NB4 (cell line): ENCODE measurements around the gene NDEL1.

ENCODE experiments used
- DNase-seq: peaks from one replicate; pipeline ENCODE4 v3.0.0; 2010; ENCODE audit warnings: low read depth
- H3K4me3 ChIP-seq: one replicate; pipeline ENCODE4 v1.5.1; 2011; ENCODE audit warnings: mild to moderate bottlenecking, low read depth, low read length, moderate library complexity
- CTCF ChIP-seq: IDR thresholded peaks from one replicate; pipeline ENCODE4 v1.5.1; 2012; ENCODE audit warnings: low read depth, low read length
- MAX ChIP-seq: IDR thresholded peaks from 2 replicates; pipeline ENCODE4 v1.6.1; 2011; ENCODE audit warnings: low read depth, low read length
- MYC ChIP-seq: IDR thresholded peaks from 2 replicates; pipeline ENCODE4 v1.6.1; 2011; ENCODE audit warnings: low read depth, low read length
- POLR2A ChIP-seq: IDR thresholded peaks from 2 replicates; pipeline ENCODE4 v1.6.1; 2011; ENCODE audit warnings: mild to moderate bottlenecking; ENCODE audit not compliant: insufficient read length; ENCODE audit errors: extremely low read depth

The NDEL1 gene

DNA sequence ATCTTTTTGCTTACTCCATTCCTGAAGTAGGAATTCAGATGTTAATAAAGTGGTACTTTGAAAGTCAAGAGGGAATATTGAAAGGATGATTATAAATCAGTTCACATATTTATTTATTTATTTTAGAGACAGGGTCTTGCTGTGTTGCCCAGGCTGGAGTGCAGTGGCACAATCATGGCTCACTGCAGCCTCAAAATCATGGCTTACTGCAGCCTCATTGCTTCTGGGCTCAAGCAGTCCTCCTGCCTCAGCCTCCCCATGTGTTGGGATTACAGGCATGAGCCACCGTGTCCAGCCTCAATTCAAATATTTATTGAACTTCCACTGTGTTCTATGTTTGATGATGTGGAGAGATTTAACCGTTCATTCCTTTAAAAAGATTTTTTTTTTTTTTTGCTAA, 6.6 kb downstream of the NDEL1 start:
- DNase-seq, result no peak
- H3K4me3 ChIP-seq, result no peak overlapping the region
- TF ChIP-seq CTCF, result no peak
- TF ChIP-seq MAX, result no peak
- no peak for TF ChIP-seq MYC
- TF ChIP-seq POLR2A, result no peak

- TF ChIP-seq MYC, result no peak
- TF ChIP-seq CTCF, result no peak
- TF ChIP-seq MAX, result no peak
- no peak for DNase-seq
- no peak overlapping the region for H3K4me3 ChIP-seq
These were observed 8.1 kb downstream of the NDEL1 start for GRCh38 chr17:8443756-8444155.

- TF ChIP-seq MYC (no peak), POLR2A (no peak), MAX (no peak), CTCF (no peak)
- H3K4me3 ChIP-seq, result no peak overlapping the region
- no peak for DNase-seq
These were observed 8.8 kb downstream of the NDEL1 start for GRCh38 chr17:8444494-8444893.

DNA sequence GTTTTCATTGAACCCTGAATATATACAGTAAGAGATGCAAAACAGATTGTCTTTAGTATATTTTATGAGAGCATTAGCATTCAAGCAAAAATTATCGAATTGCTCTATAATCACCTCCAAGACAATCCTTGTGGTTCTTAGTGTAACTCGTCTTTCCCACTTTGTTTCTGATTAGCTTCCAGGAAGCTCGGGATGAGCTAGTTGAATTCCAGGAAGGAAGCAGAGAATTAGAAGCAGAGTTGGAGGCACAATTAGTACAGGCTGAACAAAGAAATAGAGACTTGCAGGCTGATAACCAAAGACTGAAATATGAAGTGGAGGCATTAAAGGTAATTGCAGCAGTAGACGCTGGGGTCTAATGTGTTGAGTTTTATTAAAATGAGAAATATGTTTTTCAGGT, 9.9 kb downstream of the NDEL1 start:
- no peak for TF ChIP-seq MAX
- no peak for TF ChIP-seq MYC
- TF ChIP-seq CTCF, result no peak
- TF ChIP-seq POLR2A, result no peak
- DNase-seq, result no peak
- no peak overlapping the region for H3K4me3 ChIP-seq

DNA sequence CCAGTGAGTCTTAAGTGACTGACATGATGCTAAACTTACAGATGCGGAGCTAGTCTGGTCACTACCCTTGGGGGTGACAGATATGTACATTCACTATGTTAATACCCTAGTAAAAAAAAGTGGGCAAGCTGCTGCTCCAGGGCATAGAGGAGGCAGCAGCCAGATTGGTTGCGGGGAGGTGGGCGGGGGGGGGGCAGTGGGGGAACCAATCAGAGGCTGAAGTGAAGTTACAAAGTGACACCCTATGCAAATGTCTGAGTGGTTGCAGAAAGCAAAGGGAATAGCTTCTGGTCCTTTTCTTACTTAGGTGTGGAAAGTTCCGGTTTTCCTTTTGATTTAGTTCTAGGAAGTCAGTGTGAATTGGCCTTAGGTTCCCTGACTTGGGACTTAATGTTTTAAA, 12.1 kb downstream of the NDEL1 start:
- no peak overlapping the region for H3K4me3 ChIP-seq
- DNase-seq, result no peak
- TF ChIP-seq MAX, result no peak
- no peak for TF ChIP-seq POLR2A
- no peak for TF ChIP-seq MYC

- no peak for DNase-seq
- no peak overlapping the region for H3K4me3 ChIP-seq
- no peak for TF ChIP-seq POLR2A
- TF ChIP-seq CTCF, result no peak
- TF ChIP-seq MAX, result no peak
- TF ChIP-seq MYC, result no peak
These were observed 12.6 kb downstream of the NDEL1 start for GRCh38 chr17:8448310-8448709.
